Left forelimb (tissue), 1 donor: ENCODE results near the gene PEAR1.

Experiments
- DNase-seq: peaks from one replicate; pipeline ENCODE4 v3.0.0-alpha.2; 2018; ENCODE audit warnings: low spot score

PEAR1 gene

DNA sequence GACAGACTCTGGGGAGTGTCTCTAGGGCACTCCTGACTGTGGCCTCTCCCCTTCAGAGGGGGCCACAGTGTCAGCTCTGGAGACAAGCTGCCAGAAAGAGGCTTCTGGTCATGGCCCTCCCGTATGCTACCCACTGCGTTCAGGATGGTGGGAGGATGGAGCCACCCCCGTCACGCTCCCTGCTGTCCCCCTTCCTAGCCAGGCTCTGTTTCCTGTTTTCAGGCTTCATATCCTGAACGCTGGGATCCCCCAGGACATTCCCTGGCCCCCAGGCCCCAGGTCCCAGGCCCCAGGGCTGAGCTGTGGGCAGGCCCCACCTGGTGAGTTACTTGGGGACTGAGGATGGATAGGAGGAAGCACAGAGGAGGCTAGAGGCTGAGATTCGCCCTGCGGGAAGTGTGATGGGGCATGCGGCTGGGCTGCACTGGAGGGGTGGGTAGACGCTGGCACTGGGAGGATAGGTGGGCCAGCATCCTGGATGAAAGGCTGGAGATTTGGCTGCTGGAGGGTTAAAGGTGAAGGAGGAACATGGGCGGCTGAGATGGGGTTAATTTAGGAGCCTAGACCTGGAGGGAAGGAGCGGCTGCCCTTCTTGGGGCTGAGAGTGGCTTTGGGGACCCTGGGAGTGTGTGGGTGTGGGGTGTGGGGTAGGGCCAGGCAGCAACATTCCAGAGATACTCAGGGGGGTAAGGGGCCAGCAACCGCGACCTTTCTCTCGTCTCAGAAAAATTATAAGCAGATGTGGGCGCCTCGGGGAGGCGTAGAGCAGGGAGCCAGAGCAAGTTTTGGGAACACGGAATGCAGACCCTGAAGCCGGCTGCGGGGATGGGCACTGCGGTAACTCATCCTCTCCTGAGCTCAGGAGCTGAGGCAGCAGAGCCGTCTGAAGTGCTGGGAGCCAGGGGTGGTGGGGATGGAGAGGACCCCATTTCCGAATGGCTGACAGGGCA is 8.7 kb downstream of the PEAR1 start:
- DNase-seq: no peak

GRCh38 chr1:156903328-156904091 is 10.0 kb downstream of the PEAR1 start:
- DNase-seq: no peak

DNA sequence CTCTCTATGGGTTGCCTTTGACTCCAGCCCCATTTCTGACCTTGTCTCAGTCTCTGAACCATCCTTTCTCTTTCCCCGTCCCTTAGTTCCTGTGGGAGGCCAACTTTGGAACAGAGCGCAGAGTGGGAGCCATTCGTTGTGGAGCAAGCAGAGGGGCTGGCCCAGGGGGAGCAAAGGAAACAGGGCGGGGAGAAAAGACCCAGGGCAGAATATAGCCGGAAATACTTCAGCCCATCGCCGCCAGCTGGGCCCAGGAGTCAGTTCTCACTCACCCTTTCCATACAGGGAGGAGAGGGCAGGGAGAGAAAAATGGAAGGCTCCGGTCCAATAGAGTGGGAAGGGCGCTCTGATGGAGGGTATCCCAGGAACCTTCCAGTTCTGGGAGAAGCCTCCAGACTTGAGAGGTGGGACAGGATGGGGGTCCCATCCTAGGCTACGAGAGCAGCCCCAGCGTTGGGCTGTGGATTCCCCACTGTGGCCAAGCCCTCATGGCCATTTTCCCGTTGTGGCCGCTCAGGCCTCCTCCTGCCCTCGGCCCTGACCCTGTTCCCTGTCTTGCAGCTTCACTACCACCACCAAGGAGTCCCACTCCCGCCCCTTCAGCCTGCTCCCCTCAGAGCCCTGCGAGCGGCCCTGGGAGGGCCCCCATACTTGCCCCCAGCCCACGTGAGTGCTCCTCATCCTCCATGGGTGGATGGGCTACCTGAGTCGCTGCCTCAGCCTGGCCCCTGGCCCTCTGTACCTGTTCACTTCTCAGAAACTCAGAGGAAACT is 10.9 kb downstream of the PEAR1 start:
- no peak for DNase-seq

- DNase-seq: no peak
Measured at GRCh38 chr1:156905176-156905575, 11.7 kb downstream of the PEAR1 start.

DNA sequence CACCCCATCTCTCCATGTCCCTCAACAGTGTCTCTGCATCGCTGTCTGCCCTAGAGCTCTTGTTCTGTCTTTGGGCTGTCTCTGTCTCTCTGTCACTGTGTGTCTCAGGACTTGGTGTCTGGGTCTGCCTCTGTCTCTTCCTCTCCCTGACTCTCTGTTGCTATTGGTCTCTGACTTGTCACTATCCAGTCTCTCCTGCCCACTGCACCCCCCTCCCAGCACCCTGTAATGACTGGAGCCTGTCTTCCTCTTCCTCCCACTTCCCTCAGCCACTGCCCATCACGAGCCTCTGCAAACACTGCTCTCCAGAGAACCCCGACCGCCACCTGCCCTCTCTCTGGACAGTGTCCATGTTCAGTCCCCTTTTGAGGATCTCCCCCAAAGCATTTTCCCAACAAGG is 12.1 kb downstream of the PEAR1 start:
- DNase-seq: no peak

DNA sequence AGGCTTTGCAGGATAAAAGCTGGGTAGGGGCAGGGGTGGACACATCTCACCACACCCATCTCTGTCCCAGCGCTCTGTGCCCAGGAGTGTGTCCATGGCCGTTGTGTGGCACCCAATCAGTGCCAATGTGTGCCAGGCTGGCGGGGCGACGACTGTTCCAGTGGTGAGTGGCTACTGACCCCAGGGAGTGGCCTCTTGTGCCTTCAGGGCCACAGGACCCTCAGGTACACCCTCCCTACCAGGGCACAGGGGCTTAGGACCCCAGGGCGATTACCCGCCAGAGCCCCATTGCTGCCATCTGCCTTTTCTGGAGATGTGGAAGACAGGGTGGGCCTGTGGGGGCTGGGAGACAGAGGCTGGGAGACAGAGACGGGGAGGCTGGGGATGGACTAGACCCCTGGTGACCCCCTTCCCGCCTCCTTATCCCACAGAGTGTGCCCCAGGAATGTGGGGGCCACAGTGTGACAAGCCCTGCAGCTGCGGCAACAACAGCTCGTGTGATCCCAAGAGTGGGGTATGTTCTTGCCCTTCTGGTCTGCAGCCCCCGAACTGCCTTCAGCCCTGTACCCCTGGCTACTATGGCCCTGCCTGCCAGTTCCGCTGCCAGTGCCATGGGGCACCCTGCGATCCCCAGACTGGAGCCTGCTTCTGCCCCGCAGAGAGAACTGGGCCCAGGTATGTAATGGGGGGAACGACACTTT is 12.8 kb downstream of the PEAR1 start:
- no peak for DNase-seq

DNA sequence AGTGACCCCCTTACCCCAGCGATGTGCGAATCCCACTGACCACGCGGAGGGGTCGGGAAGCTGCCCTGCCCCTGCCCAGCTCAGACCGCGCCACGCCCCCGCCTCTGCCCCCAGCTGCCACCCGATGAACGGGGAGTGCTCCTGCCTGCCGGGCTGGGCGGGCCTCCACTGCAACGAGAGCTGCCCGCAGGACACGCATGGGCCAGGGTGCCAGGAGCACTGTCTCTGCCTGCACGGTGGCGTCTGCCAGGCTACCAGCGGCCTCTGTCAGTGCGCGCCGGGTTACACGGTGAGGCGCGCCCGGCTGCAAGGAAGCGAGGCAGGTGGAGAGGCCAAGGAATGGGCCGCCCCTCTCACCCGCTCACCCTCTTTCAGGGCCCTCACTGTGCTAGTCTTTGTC is 15.0 kb downstream of the PEAR1 start:
- no peak for DNase-seq

GRCh38 chr1:156908955-156909354 is 15.4 kb downstream of the PEAR1 start:
- DNase-seq: no peak

GRCh38 chr1:156909671-156910070 is 16.2 kb downstream of the PEAR1 start:
- DNase-seq: no peak

DNA sequence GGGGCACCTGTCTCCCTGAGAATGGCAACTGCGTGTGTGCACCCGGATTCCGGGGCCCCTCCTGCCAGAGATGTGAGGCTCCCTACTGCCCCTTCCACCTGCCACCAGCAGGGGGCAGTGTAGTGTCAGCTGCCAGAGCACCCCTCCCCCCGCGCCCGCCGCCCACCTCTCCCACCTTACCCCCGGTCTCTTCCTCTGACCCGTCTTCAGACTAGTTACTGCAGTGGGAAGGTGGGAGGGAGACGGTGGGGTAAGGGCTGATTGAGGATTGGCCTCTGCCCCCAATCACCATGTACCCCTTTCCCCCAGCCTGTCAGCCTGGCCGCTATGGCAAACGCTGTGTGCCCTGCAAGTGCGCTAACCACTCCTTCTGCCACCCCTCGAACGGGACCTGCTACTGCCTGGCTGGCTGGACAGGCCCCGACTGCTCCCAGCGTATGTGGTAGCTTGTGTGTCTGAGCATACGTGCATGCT is 16.8 kb downstream of the PEAR1 start:
- no peak for DNase-seq

DNA sequence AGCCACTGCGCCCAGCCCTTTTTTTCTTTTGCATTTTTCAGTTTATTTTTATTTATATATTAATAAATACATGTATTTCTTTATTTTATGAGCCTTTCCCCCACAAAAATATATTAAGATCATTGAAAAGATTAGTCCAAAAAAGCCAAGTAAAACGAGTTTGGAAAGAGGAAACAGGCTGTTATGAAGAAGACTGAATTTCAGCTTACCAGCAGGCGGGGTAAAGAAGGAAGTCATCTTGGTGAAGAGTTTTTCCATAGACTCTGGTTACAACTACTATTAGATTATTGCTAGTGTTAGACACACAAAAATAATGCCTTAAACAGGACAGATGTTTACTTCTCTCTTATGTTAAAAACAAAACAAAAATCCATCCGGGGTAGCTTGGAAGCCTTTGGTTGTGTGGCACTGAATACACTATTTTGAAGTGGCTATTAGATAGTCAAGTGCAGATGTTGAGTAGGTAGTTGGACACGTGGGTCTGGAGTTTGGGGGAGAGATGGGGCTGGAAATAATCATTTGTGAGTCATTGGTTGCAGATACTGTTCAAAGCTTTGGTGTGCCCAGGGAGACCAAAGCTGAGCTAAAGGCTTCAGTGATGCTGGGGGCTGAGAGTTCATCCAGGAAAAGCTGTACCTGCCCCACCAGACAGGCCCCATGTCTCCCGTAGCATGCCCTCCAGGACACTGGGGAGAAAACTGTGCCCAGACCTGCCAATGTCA is 18.2 kb downstream of the PEAR1 start:
- no peak for DNase-seq

DNA sequence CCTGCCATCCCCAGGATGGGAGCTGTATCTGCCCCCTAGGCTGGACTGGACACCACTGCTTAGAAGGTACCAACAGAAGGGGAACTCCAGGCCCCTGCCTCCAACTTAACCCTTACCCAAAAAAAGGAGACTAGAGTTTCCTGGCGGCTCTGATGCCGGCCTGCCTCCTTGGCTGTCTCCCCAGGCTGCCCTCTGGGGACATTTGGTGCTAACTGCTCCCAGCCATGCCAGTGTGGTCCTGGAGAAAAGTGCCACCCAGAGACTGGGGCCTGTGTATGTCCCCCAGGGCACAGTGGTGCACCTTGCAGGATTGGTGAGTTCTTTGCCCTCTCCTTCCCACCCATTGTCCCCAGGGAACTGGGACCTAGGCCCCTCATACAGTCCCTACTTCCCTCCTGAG is 18.8 kb downstream of the PEAR1 start:
- DNase-seq: no peak

GRCh38 chr1:156912861-156913808 is 19.6 kb downstream of the PEAR1 start:
- DNase-seq: no peak

- no peak for DNase-seq
Measured at GRCh38 chr1:156913809-156914387, 20.4 kb downstream of the PEAR1 start.

DNA sequence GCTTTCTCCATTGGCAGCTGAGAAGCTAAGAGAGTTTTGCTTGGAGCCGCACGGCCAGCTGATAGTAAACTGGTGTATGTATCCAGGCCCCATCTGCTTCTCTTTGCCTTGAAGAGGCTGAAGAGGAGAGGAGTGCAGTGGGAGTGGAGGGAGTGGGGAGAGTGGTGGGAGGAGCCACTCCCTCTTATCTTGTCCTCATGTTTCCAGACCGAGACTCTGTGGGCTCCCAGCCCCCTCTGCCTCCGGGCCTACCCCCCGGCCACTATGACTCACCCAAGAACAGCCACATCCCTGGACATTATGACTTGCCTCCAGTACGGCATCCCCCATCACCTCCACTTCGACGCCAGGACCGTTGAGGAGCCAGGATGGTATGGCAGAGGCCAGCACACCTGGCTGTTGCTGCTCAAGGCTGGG is 20.9 kb downstream of the PEAR1 start:
- DNase-seq: no peak

GRCh38 chr1:156920233-156921052 is 26.9 kb downstream of the PEAR1 start, which contains the start of gene LRRC71:
LRRC71 (plus strand) TSS chr1:156920632; CDS start chr1:156920804, 172 bp downstream.
- peak; percentile 86 for DNase-seq

- no peak for DNase-seq
Measured at GRCh38 chr1:156921053-156921529, 27.6 kb downstream of the PEAR1 start.

DNA sequence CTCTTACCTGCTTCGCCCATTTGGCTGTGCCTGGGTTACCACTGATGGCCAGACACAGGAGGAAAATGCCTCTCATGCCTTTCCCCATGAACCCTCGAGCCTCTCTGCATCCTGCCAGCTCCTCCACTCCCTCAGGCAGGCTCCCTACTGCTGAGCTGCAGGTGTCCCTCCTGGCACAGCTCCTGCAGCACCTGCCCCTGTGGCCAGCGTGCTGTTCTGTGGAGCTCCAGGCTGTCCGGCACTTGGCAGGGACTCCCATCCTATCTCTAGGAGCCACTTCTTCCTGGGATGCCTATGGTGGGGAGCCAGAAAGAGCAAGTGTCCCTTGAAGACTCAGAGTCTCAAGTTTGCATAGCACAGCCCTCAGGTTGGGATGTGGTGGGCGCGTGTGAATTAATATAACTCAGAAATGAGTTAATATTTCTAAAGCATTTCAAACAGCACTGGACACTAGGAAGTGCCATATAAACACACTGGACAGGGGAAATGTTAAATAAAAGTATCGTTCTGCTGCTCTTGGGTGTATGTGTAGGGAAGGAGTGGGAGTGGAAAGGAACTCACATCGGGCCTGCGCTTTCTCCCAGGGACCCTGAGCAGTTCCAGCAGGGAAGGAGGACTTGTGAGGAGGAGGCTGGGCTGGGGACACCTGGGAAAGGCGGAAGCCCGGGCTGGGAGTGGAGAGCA is 29.6 kb downstream of the PEAR1 start:
- DNase-seq: no peak
